Left ventricle myocardium inferior (tissue), 1 donor: ENCODE data around the gene LSM10. TPM values are rescaled to one million over a fixed set of nuclear protein-coding genes. Genes with fewer than 3 reads are reported as not detected.

Source experiments
- DNase-seq: peaks from one replicate; pipeline ENCODE4 v3.0.0-alpha.2; 2020
- H3K27ac ChIP-seq: fragments of 200-600 bp; replicated peaks from 2 replicates; pipeline ENCODE4 v1.8.0; 2021
- H3K27me3 ChIP-seq: fragments of 200-600 bp; 2 replicates; pipeline ENCODE4 v1.8.0; 2021; ENCODE audit warnings: low read depth
- H3K36me3 ChIP-seq: fragments of 200-600 bp; 2 replicates; pipeline ENCODE4 v1.8.0; 2021
- H3K4me1 ChIP-seq: fragments of 200-600 bp; 2 replicates; pipeline ENCODE4 v1.8.0; 2021
- H3K4me3 ChIP-seq: fragments of 200-600 bp; 2 replicates; pipeline ENCODE4 v1.8.0; 2021; ENCODE audit warnings: mild to moderate bottlenecking, moderate library complexity
- H3K9me3 ChIP-seq: fragments of 200-600 bp; replicated peaks from 2 replicates; pipeline ENCODE4 v1.8.0; 2021
- CTCF ChIP-seq: fragments of 200-600 bp; IDR thresholded peaks from 2 replicates; pipeline ENCODE4 v1.8.0; 2021; ENCODE audit warnings: antibody characterized with exemption, mild to moderate bottlenecking, borderline replicate concordance
- intact Hi-C: fragments of 100-400 bp; cut with micrococcal nuclease; formaldehyde crosslinking; loops from one replicate; pipeline ENCODE4 v1.11.0; 2022
- total RNA-seq: library from RNA; stranded (reverse); fragmentation: NEBNext Ultra II Directional; extraction: Animal tissue kit (Norgen Biotek cat#: 25700); gene quantifications from one replicate; pipeline ENCODE4 v1.2.1, GENCODE V29; 2021
- donor health status: DM: no; HTN: yes; CAD: no; lungs with severe emphysema.

The LSM10 gene
- total RNA-seq, 1 donor from 2014 or later, result 53.6 TPM

DNA sequence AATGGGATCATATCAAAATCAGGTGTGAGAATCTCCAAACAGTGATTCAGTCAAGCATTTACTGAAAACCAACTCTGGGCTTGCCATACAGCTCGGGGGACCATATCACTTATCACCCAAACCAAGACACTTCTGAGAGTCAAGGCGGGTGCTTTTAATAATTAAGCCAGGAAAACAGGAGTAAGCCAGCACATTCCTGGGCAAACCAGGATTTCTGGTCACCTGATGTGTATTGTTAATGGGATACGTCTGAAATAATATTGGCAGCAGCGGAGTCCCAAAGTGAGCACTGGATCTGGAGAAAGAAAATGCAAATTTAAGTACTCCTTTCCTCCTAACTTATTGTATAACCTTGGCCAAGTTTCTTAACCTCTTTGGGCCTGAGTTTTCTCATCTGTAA is 34.9 kb upstream of the LSM10 start:
- no peak for DNase-seq
- intact Hi-C loops, result no loop called here
- no peaks in the 10 kb centered on the region for H3K9me3 ChIP-seq
- no peak for TF ChIP-seq CTCF
- H3K27ac ChIP-seq, result no peak overlapping the region
- H3K4me1 ChIP-seq, result no peaks in the 10 kb centered on the region
- no peaks in the 10 kb centered on the region for H3K27me3 ChIP-seq
- no peak overlapping the region for H3K4me3 ChIP-seq
- H3K36me3 ChIP-seq, result peaks cover 19% of the 10 kb centered on the region

DNA sequence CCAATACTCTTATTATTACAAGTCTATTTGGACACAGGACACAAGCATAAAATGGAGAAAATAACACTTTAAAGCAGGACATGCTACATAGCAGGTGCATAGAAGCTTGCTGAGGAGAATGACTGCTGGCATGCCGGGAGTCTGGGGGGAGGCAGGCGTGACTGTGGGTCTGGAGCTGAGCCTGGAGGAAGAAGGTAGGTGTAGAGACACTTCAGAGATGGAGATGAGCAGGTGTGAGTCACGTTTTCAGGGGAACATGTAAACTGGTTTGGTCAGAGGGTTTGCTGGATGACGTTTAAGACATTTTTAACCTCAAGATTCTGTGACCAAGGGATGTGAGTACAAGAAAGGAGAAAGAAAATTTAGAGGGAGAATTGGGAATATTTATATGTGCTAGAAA is 28.1 kb upstream of the LSM10 start:
- Histone ChIP-seq H3K36me3 (peaks cover 13% of the 10 kb centered on the region), H3K27me3 (no peaks in the 10 kb centered on the region), H3K9me3 (no peaks in the 10 kb centered on the region), H3K27ac (no peak overlapping the region), H3K4me3 (no peak overlapping the region), H3K4me1 (no peaks in the 10 kb centered on the region)
- intact Hi-C loops, result no loop called here
- no peak for TF ChIP-seq CTCF
- no peak for DNase-seq

- Histone ChIP-seq H3K36me3 (peaks cover 13% of the 10 kb centered on the region), H3K4me3 (no peak overlapping the region), H3K9me3 (no peaks in the 10 kb centered on the region), H3K4me1 (peaks cover 20% of the 10 kb centered on the region), H3K27ac (no peak overlapping the region), H3K27me3 (no peaks in the 10 kb centered on the region)
- no peak for DNase-seq
- TF ChIP-seq CTCF, result no peak
- intact Hi-C loops, result no loop called here
Measured at GRCh38 chr1:36421649-36422048, 23.9 kb upstream of the LSM10 start.

DNA sequence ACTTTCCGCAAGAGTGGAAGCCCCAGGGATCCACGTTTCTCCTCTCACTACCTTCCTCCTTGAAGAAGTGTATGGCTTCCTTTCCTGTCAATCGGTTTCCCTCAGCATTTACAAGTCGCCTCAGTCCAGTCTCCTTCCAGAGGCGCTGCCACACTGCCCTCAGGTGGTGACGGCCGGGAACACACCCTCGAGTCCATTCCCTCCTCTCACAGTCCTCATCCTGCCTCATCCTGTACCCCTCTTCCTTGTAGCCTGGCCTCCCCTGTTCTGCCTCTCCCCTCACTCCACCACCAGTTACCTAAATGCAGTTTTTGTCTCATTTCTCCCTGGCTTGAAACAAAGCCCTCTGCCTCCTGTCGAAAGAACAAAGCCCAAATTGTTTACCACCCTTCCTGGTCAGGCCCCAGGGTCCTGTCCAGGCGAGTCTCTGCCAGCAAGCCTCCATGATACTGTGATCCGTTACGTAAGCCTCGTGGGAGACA is 23.2 kb upstream of the LSM10 start:
- Histone ChIP-seq H3K9me3 (no peaks in the 10 kb centered on the region), H3K27me3 (no peaks in the 10 kb centered on the region), H3K36me3 (peaks cover 13% of the 10 kb centered on the region), H3K4me1 (peaks cover 20% of the 10 kb centered on the region), H3K27ac (peak overlapping the region; percentile 5), H3K4me3 (no peak overlapping the region)
- intact Hi-C loops, result no loop called here
- peak; percentile 86 for DNase-seq
- peak; percentile 96 for TF ChIP-seq CTCF

- H3K27ac ChIP-seq, result no peak overlapping the region
- H3K4me3 ChIP-seq, result no peak overlapping the region
Measured at GRCh38 chr1:36420409-36420808, 22.7 kb upstream of the LSM10 start.

More at GRCh38 chr1:36420409-36420808, 22.7 kb upstream of the LSM10 start:
- no peak for DNase-seq
- Histone ChIP-seq H3K9me3 (no peaks in the 10 kb centered on the region), H3K4me1 (peaks cover 20% of the 10 kb centered on the region), H3K36me3 (peaks cover 13% of the 10 kb centered on the region), H3K27me3 (no peaks in the 10 kb centered on the region)
- TF ChIP-seq CTCF, result no peak
- intact Hi-C loops, result no loop called here
